HG02973 (cell line): ENCODE results near the gene BTBD17.
"Not testable (repeated sequence)": the region's sequence is repeated elsewhere in the genome, so short reads cannot be mapped to it uniquely, and the experiment has no call there.

Experiments used
- ATAC-seq: cut with Tn5 transposase; IDR thresholded peaks from one replicate; pipeline ENCODE4 v1.9.1; 2021; ENCODE audit warnings: moderate library complexity; ENCODE audit not compliant: unreplicated experiment

BTBD17 gene, protein sequence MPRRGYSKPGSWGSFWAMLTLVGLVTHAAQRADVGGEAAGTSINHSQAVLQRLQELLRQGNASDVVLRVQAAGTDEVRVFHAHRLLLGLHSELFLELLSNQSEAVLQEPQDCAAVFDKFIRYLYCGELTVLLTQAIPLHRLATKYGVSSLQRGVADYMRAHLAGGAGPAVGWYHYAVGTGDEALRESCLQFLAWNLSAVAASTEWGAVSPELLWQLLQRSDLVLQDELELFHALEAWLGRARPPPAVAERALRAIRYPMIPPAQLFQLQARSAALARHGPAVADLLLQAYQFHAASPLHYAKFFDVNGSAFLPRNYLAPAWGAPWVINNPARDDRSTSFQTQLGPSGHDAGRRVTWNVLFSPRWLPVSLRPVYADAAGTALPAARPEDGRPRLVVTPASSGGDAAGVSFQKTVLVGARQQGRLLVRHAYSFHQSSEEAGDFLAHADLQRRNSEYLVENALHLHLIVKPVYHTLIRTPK

DNA sequence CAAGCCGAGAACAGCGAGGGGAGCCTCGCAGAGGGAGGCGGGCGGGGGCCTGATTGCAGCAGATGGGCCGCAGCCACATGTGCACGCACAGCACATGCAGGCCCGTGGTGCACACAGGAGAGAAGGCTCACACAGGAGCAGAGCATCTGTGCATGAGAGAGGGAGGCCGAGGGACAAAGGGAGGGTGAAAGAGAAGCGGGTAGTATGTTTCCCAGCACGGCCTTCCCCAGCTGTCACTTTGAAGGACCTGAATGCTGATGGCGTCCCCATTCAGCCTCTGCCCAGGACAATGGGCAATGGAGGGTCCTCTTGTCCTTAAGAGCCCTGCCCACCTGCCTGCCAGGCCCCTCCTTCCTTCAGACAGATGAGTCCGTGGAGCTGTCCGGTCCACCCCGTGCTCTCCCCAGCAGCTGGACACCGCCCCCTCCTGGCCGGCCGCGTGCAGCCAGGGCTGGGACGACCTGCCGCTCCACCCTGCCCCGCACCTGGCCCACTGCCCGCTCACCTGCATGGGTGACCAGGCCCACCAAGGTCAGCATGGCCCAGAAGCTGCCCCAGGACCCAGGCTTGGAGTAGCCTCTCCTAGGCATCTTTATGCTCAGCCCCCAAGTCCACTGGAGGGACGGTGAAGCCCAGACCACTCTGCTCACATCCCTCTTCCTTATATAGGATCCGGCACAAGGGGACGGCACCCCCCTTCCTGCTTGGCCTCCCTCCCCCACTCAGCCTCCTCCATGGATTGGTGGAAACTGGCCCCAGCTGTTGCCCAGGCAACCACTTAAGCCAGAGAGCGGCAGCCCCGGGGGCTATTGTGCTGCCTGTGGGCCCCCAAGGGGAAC lies at the start of gene BTBD17:
Gene BTBD17 (minus strand): TSS at position 639 of the 839 bp plus-strand sequence. CDS start 49 bp downstream, at position 590.
- no peak for ATAC-seq

DNA sequence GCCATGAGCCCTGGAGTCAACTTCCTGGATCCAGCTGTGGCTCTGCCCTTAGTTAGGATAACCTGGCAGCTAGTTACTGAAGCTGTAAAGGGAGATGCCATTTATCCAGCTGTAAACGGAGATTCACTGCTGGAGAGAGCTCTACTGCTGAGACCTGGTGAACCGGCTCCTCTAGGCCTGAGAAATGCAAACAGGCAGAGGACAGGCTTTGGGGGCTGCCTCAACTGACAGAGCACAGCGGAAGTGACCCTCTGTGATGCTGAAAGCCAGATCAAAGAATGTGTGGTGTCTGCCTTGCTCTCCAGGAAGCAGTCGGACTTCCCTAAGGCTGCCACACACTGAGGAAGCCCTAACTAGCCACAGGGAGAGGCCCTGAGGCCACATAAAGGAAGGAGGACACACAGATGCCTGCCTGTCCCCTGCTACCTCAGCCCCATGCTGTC lies 48.4 kb upstream of the BTBD17 start:
- ATAC-seq: no peak

DNA sequence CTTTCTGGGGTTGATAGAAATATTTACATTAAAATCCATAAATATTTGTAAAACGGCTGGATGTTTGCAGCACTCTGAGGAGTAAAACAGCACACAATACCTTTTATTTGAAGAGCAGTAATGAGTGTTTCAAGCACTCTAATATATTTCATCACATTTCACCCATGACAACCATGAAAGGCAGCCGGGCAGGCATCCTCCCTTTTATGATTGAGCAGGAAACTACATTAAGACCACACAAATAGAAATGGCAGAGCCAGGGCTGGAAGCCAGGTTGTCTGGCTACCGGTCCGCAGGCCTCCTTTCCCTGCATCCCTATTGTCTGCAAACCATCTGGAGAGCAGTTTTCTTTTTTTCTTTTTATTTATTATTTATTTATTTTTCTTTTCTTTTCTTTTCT lies 47.1 kb upstream of the BTBD17 start:
- no peak for ATAC-seq

DNA sequence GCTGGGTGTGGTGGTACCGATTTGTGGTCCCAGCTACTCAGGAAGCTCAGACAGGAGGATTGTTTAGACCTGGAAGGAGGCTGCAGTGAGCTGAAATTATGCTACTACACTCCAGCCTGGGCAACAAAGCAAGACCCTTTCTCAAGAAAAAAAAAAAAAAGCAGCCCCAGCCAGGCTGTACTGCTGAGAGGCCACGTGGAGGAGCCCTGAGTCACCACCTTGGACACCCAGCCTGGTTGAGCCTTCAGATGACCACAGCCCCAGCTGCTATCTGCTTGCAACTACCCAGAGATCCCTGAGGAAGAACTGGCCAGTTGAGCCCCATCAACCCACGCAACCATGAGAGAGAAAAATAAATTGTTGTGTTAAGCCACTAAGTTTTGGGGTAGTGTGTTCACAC lies 46.6 kb upstream of the BTBD17 start:
- no peak for ATAC-seq

DNA sequence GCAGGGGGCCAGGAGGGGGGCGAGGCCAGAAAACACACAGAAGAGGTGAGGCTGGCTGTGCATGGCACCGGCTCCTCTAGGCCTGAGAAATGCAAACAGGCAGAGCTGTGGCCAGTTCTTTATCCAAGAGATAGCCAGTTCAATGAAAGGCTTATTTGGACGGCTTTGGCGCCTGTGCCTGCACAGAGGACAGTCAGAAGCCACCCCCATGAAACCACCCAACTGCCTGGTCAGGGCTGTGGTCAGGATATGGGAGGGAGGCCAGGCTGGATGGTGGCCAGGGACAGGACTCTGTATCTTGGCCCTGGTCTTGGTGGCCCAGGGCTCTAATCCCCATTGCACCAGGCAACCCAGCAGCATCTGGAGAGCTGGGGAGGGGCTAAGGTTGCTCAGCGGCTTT lies 45.7 kb upstream of the BTBD17 start:
- ATAC-seq: no peak

DNA sequence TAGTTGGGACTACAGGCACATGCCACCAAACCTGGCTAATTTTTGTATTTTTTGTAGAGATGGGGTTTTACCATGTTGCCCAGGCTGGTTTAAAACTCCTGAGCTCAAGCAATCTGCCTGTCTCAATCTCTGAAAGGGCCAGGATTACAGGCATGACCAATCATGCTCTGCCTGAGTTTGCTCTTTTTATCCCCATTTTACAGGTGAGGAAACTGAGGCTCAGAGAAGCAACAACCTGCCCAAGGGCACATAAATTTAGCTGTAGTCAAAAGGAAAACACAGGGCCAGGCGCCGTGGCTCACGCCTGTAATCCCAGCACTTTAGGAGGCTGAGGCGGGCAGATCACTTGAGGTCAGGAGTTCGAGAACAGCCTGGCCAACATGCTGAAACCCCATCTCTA lies 43.6 kb upstream of the BTBD17 start:
- not testable (repeated sequence) for ATAC-seq

DNA sequence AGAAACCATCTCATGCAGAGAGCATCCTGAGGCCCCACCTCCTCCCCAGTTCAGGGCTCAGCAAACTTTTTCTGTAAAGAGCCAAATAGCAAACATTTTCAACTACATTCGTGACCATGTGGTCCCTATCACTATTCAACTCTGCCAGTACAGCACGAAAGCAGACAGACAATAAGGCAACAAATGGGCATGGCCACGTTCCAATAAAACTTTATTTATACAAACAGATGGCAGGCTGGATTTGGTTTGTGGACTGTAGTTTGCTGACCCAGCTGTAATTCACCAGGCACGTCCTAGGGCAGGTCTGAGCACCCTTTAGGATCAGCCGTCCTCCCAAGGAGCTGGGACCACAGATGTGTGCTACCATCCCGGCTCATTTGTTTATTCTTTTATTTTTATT lies 43.1 kb upstream of the BTBD17 start:
- no peak for ATAC-seq

DNA sequence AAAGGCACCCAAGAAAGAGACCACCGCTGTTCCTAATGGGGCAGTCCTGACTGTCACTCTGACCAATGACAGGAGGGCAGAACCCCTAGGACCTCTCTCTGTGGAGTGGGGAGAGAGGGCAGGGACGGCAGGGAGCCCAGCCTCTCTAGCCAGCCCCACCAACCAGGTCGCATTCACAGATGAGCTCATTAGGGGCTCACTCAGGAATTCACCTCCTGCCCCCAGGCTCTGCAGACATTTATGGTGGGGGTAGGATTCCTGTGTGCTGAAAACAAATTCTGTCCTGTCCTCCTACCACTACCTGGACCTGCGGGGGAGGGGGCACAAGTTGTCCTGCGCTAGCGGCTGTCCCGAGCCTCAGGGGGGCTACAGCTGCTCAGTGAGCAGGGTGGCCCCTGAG lies 42.5 kb upstream of the BTBD17 start:
- no peak for ATAC-seq

DNA sequence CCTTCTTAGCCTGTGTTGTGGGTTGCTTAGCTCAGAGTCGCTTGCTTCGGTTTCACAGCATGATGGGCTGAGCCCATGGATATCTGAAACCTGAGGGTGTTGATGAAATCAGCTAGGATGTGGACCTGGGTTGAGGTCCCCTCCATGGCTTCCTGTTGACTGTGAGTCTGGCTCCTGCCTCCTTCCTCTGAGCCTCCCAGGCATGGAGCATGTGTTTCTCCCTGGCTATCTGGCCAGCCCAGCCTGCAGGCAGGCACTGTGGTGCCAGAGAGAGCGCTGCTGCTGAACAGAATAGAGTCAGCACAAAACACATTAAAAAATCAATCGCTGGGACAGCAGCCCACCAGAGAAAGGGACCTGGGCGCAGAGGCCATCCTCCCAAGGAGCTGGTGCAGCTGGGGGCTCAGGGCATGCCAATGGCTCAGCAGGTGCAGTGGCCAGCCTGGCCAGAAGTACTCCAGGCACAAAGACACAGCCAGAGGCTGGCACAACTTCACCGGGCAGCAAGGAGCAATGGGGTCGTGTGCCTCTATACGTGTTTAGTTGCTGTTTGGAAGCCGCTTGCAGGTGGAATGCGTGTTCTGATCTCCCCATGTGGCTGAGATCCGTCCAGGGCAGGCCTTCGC lies 42.0 kb upstream of the BTBD17 start:
- no peak for ATAC-seq

DNA sequence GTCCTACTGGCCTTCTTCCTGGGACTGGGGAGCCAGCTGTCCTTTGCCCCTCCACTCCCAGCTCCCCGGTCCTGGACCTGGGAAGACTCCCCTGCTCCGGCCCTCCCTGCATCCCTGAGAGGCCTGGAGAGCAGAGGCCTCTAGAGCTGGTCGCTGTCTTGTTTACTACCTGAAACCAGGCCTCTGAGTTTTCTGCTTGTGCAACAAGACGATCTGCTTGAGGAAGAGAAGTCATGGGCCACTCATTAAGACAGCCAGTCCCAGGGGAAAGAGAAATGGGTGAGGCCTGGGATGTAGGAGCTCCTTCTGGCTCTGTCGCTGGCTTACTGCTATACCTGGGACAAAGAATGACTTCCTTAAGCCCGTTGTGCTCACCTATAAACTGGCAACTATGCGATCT lies 40.4 kb upstream of the BTBD17 start:
- no peak for ATAC-seq

DNA sequence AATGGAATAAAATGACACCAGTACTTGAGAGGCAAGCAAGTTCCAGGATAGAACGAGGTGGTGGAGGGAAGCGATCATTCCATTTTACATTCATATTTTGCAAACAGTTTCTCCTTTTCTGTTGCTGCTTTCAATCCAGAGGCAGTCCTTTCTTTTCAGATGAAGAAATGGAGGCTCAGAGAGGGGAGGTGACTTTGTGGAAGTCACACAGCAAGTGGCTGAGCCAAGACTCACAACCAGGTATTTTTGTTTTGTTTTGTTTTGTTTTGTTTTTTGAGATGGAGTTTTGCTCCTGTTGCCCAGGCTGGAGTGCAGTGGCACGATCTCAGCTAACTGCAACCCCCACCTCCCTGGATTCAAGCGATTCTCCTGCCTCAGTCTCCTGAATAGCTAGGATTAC lies 34.9 kb upstream of the BTBD17 start:
- no peak for ATAC-seq

DNA sequence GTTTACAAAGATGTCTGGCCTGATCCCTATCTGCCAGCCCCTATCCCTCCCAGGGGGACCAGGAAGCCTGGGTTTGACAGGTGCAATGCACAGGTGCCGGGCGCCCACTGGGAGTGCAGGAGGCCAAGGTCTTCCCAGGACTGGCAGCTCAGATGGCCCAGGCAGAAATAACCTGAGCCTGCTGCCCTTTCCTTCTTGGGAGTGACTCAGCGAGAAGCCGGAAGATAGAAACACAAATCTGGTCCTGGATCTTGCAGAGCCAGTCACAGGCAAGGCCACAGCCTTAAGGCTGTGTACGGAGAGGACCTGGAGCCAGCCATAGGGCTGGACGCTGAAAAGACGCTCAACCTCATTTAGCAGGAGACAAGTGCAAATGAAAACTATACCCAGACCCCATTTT lies 33.3 kb upstream of the BTBD17 start:
- no peak for ATAC-seq

DNA sequence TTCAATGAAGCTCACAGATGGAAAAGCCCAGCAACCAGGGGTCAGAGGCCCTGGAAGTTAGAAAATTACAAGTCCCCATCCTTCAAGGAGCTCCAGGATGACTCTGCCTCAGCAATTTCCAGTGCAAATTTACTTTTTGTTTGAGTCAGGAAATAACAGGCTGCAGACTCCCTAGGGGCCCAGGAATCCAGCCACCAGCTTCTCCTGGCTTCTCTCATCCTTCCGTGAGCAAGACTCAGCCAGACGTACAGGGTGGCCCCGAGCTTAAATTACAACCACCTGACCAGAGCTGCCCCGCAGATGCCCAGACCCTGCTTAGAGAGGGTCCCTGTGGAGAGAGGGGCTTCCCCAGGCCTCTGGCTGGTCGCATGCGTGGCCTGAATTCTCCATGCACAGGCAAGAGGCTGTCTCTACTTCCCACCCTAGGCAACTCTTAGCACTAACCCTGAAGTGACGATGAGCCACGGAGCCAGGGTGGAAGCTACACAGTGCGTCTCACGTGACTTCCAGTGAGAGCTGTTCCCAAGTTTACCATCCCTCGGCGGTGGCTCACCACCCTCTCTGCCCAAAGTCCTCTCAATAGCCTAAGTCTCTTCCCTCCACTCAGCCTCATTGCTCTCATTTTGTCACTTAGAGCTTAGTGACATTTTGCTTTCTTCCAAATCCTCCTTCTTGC lies 32.7 kb upstream of the BTBD17 start:
- ATAC-seq: no peak

DNA sequence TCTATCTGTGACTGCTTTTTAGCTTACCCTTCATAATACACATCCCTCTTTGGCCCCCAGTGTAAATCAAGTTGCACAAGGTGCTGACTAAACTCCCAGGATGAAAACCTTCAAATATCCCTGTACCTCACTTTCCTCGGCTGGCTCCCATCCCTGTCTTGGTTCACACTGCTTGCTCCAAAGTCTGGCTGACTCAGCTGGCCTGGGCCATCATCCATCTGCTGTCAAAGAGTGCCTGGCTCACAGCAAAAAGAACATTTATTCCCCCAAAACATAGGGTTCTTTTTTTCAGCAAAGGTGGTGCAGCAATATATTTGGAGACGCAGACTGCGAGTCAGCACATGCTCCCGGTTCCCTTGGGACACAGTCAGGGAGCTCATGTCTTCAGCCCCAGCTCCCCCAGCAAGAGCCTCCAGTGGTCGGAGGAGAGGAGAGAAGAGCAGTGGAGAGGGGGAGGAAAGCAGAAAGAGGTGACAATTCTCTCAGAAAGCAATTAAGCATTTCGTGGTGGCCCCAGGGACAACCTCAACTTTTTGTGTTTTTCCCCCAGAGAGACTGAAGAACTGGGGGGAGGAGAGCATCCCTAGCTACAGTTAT lies 31.8 kb upstream of the BTBD17 start:
- no peak for ATAC-seq

DNA sequence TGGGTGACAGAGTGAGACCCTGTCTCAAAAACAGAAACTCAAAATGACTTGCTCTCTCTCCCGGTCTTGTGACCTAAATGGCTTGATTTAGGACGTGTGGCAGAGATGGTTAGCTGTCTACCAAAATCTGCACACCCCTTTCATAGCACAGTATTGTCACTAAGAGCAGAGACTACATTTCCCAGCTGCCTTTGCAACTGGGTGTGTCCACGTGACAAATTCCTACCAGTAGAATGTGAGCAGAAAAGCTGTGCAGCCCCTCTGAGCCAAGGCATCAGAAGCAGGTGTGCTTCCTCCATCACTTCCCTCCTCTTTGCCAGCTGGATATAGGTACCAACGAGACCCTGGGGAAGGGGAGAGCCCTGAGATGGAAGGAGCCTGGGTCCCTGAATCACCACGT lies 31.2 kb upstream of the BTBD17 start:
- ATAC-seq: no peak

DNA sequence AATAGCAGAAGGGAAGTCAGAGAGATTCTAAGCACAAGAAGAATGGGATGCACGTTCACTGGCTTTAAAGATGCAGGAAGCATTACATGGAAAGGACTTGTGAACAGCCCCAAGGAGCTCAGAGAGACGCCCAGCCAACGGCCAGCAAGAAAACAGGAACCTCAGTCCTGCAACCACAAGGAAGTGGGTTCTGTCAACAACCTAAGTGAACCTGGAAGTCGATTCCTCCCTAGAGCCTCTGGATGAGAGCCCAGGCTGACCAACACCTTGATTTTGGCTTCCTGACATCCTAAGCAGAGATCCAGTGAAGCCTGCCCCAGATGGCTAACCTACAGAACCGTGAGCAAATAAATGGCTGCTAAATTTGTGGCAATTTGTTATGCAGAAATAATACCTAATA lies 30.1 kb upstream of the BTBD17 start:
- no peak for ATAC-seq

DNA sequence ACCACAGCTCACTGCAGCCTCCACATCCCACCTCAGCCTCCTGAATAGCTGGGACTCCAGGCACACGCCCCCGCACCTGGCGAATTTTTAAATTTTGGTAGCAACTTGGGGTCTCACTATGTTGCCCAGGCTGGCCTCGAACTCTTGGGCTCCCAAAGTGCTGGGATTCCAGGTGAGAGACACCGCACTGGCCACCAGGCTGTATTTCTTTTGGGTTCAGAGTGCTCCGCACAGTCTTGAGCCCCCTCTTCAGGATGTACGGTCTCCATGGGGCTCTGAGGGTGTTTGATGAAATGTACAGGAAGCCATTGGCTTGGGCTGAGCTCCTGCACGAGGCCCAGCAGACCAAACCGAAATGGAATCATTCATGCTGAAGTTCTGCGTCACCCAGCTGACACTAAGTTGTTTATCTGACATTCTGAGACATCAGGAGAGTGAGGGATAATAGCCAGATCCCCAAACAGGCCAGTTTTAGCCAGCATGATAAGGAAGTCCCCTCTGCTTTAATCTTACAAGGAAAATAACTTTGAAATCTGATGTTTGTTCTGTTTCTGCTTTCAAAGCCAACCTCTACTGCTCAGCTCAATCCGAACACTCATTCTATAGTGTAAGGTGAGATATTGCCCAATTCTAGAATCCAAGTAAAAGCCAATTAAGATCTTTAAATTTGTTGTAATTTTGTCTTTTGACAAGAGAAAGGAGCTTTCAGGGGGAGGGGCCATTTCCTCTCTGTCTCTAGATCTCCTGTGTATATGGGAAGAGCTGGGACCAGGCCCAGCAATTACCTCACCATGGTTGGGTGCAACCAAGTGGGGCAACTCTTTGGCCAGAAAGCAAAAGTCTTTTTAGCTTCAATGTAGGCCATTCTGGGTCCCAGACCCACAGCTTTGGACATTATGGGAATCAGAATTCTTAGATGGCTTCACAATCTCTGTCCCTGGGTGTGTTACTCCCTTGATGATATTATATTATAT lies 29.3 kb upstream of the BTBD17 start:
- no peak for ATAC-seq

DNA sequence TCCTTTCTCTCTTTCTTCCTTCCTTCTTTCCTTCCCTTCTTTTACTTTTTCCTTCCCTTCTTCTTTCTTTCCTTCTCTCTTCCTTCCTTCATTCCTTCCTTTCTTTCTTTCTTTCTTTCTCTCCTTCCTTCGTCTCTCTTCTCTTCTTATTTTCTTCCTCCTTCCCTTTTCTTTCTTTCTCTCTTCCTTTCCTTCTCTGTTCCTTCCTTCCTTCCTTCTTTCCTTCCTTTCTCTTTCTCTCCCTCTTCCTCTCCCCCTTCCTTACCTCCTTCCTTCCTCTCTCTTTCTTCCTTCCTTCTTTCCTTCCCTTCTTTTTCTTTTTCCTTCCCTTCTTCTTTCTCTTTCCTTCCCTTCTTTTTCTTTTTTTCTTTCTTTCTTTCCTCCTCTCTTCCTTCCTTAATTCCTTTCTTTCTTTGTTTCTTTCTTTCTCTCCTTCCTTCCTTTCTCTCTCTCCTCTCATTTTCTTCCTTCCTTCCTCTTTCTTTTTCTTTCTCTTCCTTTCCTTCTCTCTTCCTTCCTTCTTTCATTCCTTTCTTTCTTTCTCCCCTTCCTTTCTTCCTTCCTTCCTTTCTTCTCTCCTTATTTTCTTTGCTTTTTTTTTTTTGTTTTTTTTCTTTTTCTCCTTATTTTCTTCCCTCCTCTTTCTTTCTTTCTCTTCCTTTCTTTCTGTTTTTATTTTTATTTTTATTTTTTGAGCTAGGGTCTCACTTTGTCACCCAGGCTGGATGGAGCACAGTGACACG lies 28.4 kb upstream of the BTBD17 start:
- ATAC-seq: no peak
